ENCODE measurements around the gene MYO7A. TPM values are rescaled to one million over a fixed set of nuclear protein-coding genes. Genes with fewer than 3 reads are reported as not detected.

The MYO7A gene
- total RNA-seq, 2 experiments from 2014 or later = 0.07 to 0.15 TPM

DNA sequence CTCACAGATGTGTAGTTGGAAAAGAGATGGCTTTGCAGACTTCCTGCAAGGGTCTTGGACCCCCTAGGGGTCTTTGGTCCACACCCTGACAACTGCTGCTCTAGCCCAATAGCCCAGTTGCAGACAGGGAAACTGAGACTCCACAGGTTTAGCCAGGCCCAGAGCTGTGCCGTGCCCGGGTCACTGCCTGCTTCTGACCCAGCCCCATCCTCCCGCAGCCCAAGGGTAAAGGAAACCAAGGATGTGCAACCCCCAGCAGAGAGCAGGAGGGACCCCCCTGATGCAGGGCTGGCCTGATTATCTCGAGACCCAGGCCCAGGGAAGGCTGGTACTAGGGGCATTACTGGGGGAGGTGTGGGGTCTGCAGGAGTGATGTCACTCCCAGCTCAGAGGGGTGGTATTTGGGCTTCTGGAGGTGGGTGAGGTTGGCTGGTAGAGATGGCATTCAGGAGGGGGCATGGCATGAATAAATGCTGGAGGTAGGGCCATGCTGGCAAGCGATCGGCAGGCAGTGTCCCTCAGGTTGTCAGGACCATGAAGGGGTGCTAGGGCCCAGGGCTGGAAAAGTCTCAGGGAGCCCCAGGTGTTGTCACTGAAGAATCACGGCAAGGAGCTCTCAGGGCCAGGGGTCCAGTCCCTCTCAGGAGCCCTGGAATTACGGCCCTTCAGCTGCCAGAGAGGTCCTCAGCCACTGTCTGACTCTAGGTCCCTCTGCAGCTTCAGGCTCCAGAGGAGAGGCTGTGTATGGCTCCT is 21.1 kb downstream of the MYO7A start:
- Mint-ChIP-seq H3K36me3 (ENCODE audit: low read depth) (no peaks in the 10 kb centered on the region), H3K9me3 (no peaks in the 10 kb centered on the region), H3K4me1 (peaks cover 41% of the 10 kb centered on the region), H3K27ac (no peak overlapping the region), H3K27me3 (peaks cover 8% of the 10 kb centered on the region), H3K4me3 (no peak overlapping the region)
- CTCF ChIA-PET = interaction anchor here (1.0 to 1.4 kb wide), 2 partner anchors 10 to 22 kb away, joined by 3 to 4 read pairs; no protein-coding TSS in a partner anchor
- no peak for DNase-seq
- POLR2A ChIA-PET = no interaction called here

DNA sequence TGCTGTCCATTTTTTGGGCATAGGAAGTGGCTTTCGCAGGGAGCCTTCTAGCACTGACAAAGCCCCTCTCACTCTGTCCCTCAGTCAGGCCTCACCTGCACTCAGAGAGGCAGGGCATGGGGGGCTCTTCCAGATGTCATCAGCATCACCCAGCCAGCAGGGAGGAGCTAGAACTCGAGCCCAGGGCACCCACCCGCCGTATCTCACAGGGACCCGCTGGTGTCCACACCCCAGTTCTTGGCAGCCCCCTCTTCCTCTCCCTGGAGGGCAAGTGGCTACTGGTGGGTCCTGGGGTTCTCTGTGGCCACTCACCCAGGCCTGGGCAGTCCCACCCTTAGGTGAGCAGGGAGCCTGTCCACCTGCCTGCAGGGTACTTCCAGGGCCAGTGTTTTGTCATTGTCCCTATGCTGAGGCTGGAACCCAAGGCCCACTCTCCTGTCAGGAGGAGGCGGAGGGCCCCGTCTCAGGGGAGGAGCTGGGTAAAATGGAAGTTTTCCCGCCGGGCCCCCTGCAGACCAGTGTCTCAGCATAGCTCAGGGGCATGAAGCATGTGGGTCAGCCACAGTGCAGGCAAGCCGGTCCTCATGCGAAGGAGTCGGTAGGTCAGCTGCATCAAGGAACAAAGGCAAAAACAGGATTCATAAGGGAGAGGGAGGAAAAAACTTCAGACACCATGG is 21.8 kb downstream of the MYO7A start:
- CTCF ChIA-PET = interaction anchor here (1.0 to 2.3 kb wide), 4 partner anchors 9 to 38 kb away, joined by 3 to 8 read pairs (median 4); no protein-coding TSS in a partner anchor
- POLR2A ChIA-PET = no interaction called here
- peaks cover 41% of the 10 kb centered on the region for H3K4me1 Mint-ChIP-seq

DNA sequence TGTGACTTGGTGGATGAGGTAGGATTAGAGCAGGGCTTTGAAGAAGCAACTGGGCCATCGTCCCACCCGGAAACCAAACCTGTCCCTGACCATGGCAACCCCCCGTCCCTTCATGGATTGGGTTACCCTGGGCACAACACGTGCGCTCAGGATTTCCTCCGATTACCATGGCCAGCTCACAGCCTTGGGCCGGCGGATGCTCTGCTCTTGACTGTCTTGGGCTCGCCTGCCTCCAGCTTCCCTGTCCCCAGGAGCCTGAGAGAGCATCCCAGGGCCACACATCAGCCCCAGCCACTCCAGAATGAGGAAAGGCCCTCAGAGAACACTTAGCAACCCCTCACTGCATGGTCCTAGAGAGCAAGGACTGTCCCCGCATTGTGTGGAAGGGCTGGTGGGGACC is 22.8 kb downstream of the MYO7A start:
- H3K36me3 Mint-ChIP-seq (ENCODE audit: low read depth) = no peaks in the 10 kb centered on the region
- H3K27ac Mint-ChIP-seq = no peak overlapping the region
- H3K9me3 Mint-ChIP-seq = no peaks in the 10 kb centered on the region
- H3K4me3 Mint-ChIP-seq = no peak overlapping the region
- peaks cover 8% of the 10 kb centered on the region for H3K27me3 Mint-ChIP-seq
- DNase-seq = no peak
- CTCF ChIA-PET = interaction anchor here (1.0 to 2.3 kb wide), 3 partner anchors 16 to 37 kb away, joined by 3 to 8 read pairs (median 4); no protein-coding TSS in a partner anchor
- POLR2A ChIA-PET = no interaction called here
- peaks cover 41% of the 10 kb centered on the region for H3K4me1 Mint-ChIP-seq

More for the DNA sequence above, 21.8 kb downstream of the MYO7A start:
- no peak for DNase-seq
- Mint-ChIP-seq H3K9me3 (no peaks in the 10 kb centered on the region), H3K27me3 (peaks cover 8% of the 10 kb centered on the region), H3K36me3 (ENCODE audit: low read depth) (no peaks in the 10 kb centered on the region), H3K4me3 (no peak overlapping the region), H3K27ac (no peak overlapping the region)

DNA sequence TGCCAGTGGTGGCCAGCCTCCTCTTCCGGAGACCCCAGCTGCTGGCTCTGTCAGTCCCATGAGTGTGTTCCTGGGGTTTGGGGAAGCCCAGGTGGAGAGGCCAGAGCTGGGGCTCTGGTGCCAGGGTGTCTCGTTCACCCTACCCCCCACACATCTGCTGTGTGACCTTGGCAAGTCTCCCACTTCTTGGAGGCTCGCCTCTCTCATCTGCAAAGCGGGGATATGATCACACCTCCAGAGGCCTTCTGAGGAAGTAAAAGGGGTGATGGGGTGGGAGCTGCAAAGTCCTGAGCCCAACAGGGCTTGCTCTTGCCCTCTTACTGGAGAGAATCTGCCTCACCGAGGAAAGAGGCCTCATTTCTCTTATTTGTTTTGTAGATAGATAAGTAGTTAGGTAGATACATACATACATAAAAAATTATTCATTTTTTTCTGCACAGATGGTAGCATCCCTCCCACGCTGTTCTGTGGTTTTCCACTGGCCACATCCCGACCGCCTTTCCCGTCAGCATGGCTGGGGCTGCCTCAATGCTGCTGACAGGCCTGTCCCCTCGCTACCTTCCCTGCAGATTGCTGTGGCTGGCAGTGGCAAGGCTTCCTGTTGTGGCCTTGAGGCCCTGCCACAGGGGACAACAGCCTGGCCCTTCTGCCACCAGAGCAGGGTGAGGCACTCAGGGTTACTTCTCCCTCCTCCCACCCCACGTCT is 23.9 kb downstream of the MYO7A start:
- Mint-ChIP-seq H3K27me3 (peaks cover 8% of the 10 kb centered on the region), H3K36me3 (ENCODE audit: low read depth) (no peaks in the 10 kb centered on the region), H3K4me1 (peaks cover 41% of the 10 kb centered on the region), H3K4me3 (no peak overlapping the region), H3K27ac (peak overlapping the region; percentile 42), H3K9me3 (no peaks in the 10 kb centered on the region)
- ChIA-PET CTCF (interaction anchor here (2.3 kb wide), 1 partner anchor 25 kb away, joined by 8 read pairs; no protein-coding TSS in a partner anchor), POLR2A (no interaction called here)
- peak; percentile 67 for DNase-seq

DNA sequence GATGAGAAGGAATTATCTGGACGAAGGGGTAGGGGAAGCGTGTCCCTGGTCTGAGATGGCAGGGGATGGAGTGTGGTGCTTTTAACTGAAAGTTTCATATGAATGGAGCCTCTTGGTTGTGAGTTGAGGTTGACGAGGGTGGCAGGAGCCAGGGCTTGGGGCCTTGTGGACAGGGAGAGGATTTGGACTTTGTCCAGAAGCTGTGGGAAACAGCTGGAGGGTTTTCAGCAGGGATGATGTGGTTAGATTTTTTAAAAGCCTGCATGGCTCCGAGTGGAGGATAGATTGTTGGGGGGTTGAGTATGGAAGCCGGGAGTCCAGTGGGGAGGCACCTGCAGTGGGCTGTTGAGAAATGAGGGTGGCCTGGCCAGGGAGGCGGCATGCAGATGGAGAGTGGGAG is 24.8 kb downstream of the MYO7A start:
- H3K36me3 Mint-ChIP-seq (ENCODE audit: low read depth) = no peaks in the 10 kb centered on the region
- H3K27me3 Mint-ChIP-seq = peaks cover 3% of the 10 kb centered on the region
- H3K27ac Mint-ChIP-seq = peak overlapping the region; percentile 42
- H3K4me3 Mint-ChIP-seq = peak overlapping the region; percentile 1
- no peaks in the 10 kb centered on the region for H3K9me3 Mint-ChIP-seq
- H3K4me1 Mint-ChIP-seq = peaks cover 34% of the 10 kb centered on the region
- DNase-seq = no peak
- CTCF ChIA-PET = interaction anchor here (1.0 kb wide), 1 partner anchor 13 kb away, joined by 3 read pairs; no protein-coding TSS in a partner anchor
- POLR2A ChIA-PET = no interaction called here

DNA sequence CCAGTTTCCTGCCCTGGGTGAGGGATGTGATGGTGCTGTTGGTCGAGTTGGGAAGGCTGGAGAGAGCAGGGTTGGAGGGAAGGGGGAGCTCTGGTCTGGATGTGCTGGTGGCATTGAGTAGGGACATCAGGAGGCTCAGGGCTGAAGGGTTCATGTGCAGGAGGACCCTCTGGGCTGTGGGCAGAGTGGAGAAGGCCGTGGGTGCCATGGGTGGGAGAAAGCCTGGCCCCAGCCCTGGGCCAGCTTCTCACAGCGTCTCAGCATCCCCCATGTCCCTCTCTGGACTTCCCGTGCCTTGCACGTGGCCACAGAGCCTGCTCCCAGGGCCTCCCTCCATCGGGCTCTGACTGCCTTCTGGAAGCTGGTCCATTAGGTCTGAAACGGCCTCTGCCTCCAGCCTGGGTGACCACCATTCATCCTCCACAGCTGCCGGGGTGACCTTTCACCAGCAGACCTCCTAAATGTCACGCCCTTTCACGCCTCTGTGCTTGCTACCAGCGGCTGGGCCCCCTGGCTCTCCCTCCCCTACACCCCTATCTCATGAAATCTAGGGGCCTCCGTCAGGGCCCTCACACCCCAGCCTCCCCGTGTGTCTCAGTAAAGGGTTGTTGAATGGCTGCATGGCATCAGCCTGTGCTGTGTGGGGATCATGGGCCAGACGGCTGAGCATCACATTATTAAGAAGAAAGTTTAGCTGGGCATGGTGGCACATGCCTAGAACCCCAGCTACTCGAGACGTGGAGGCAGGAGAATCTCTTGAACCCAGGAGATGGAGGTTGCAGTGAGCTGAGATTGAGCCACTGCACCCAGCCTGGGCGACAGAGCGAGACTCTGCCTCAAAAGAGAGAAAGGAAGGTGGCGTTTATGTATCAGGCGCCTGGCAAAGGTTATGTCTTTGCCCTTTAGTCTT is 25.5 kb downstream of the MYO7A start:
- ChIA-PET CTCF (interaction anchor here (0.5 to 1.0 kb wide), 3 partner anchors 14 to 427 kb away, joined by 3 read pairs; no protein-coding TSS in a partner anchor), POLR2A (no interaction called here)
- H3K36me3 Mint-ChIP-seq (ENCODE audit: low read depth) = no peaks in the 10 kb centered on the region
- H3K27me3 Mint-ChIP-seq = peaks cover 3% of the 10 kb centered on the region
- no peak overlapping the region for H3K4me3 Mint-ChIP-seq
- peaks cover 28% of the 10 kb centered on the region for H3K4me1 Mint-ChIP-seq
- H3K9me3 Mint-ChIP-seq = no peaks in the 10 kb centered on the region
- H3K27ac Mint-ChIP-seq = peak overlapping the region; percentile 57
- no peak for DNase-seq

DNA sequence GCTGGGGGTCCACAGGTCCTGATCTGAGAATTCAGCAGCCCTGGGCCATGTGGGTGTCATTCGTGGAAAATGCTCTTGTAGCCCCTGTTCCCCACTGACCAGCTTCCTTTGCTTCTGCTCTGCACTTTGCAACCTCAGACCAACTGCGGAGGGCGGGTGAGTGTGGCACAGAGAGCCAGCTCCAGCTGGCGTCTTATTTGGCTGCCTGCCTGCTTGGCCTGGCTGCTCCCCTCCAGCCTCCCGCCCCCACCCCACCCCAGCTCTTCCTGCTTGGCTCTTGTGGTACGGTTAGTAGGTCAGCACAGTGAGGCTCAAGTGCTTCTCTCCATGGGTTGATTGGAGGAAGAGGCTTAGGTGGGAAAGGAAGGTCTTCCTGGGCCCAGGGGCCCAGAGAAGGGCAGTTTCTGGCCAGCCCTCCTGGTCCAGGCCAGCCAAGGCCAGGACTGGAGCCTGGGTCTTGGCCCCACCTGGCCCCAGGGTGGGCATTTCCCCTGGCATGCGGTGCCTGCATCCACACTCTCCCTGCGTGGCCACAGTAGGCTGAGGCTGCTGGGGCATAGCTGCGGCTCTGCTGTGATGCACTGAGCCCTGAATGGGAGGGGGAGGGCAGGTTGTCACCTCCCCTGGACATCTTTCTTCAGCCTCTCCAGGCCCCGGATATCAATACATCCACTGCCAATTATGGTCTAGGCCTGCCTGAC is 26.5 kb downstream of the MYO7A start:
- no peaks in the 10 kb centered on the region for H3K9me3 Mint-ChIP-seq
- DNase-seq = no peak
- peaks cover 25% of the 10 kb centered on the region for H3K4me1 Mint-ChIP-seq
- H3K36me3 Mint-ChIP-seq (ENCODE audit: low read depth) = no peaks in the 10 kb centered on the region
- peaks cover 3% of the 10 kb centered on the region for H3K27me3 Mint-ChIP-seq
- H3K27ac Mint-ChIP-seq = no peak overlapping the region
- ChIA-PET CTCF (interaction anchor here (0.6 to 2.0 kb wide), 3 partner anchors 11 to 355 kb away, joined by 3 to 4 read pairs (median 3); no protein-coding TSS in a partner anchor), POLR2A (no interaction called here)
- H3K4me3 Mint-ChIP-seq = no peak overlapping the region

DNA sequence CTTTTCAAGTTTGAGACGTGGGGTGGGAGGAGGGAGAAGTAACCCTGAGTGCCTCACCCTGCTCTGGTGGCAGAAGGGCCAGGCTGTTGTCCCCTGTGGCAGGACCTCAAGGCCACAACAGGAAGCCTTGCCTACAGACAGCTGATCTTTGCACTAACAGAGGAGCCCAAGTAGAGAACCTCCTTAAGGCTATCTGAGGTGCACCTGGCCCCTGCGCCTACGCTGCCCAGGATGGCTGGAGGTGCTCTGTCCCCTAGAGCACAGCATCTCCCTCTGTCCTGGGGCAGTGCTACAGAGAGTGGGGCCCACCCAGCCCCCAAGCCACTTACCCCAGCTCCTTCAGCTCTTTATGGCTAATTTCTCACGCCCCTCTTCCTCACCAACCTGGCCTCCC is 27.0 kb downstream of the MYO7A start:
- Mint-ChIP-seq H3K4me1 (peaks cover 25% of the 10 kb centered on the region), H3K9me3 (no peaks in the 10 kb centered on the region), H3K27ac (no peak overlapping the region), H3K4me3 (no peak overlapping the region), H3K36me3 (ENCODE audit: low read depth) (no peaks in the 10 kb centered on the region), H3K27me3 (peaks cover 3% of the 10 kb centered on the region)
- DNase-seq = no peak
- ChIA-PET POLR2A (no interaction called here), CTCF (interaction anchor here (0.6 to 2.0 kb wide), 2 partner anchors 10 to 108 kb away, joined by 3 to 4 read pairs; no protein-coding TSS in a partner anchor)

DNA sequence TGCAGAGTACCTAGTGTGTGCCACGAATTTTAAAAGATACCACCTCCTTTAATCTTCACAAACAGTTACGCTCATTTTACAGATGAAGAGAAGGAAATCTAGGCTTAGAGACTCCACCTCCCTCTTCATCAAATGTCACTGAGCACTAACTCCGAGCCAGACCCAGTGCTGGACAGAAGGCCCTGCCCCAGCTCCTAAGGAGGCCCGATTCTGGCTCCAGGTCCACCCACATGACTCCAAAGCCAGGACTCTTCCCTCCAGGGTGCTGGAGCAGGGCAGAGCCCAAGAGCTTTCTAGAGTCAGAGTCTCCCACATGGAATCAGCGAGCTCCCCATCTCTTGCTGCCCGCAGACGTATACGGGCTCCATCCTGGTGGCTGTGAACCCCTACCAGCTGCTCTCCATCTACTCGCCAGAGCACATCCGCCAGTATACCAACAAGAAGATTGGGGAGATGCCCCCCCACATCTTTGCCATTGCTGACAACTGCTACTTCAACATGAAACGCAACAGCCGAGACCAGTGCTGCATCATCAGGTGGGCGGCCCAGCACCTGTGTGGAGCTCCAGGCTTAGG is 27.6 kb downstream of the MYO7A start:
- H3K4me1 Mint-ChIP-seq = peaks cover 25% of the 10 kb centered on the region
- H3K36me3 Mint-ChIP-seq (ENCODE audit: low read depth) = no peaks in the 10 kb centered on the region
- H3K4me3 Mint-ChIP-seq = no peak overlapping the region
- DNase-seq = no peak
- no peaks in the 10 kb centered on the region for H3K27me3 Mint-ChIP-seq
- no peak overlapping the region for H3K27ac Mint-ChIP-seq
- no peaks in the 10 kb centered on the region for H3K9me3 Mint-ChIP-seq
- CTCF ChIA-PET = interaction anchor here (0.6 to 2.0 kb wide), 2 partner anchors 10 to 108 kb away, joined by 3 to 4 read pairs; no protein-coding TSS in a partner anchor
- POLR2A ChIA-PET = no interaction called here

DNA sequence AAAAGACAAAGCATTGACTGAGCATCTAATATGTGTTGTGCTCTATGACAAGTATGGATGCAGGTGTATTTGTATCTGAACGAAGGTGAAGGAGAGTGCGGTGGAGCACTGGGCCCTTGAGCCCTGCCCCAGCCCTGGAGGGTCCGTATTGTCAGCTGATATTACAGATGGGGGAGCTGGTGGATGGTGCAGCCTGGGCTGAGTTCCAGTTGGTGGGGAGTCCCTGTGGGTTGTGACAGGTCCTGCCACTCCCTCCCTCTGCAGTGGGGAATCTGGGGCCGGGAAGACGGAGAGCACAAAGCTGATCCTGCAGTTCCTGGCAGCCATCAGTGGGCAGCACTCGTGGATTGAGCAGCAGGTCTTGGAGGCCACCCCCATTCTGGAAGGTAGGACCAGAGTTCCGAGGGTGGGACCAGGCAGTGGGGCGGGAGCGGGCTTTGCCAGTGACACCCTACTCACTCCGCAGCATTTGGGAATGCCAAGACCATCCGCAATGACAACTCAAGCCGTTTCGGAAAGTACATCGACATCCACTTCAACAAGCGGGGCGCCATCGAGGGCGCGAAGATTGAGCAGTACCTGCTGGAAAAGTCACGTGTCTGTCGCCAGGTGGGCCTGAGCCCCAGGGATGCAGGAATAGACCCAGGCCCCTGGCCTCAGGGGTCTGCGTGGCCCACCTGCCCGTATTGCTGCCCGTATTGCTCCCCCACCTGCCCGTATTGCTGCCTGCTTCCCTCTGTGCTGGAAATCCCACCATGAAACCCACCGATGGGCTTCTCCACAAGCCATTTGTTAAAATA is 28.6 kb downstream of the MYO7A start:
- Mint-ChIP-seq H3K36me3 (ENCODE audit: low read depth) (no peaks in the 10 kb centered on the region), H3K27me3 (no peaks in the 10 kb centered on the region), H3K4me3 (no peak overlapping the region), H3K4me1 (peaks cover 21% of the 10 kb centered on the region), H3K27ac (no peak overlapping the region), H3K9me3 (no peaks in the 10 kb centered on the region)
- ChIA-PET CTCF (interaction anchor here (1.2 to 2.0 kb wide), 2 partner anchors 9 to 27 kb away, joined by 3 to 4 read pairs; no protein-coding TSS in a partner anchor), POLR2A (no interaction called here)
- DNase-seq = no peak

All from activated CD4-positive, alpha-beta T cell treated with anti-CD3 and anti-CD28 coated beads, Interleukin-2, amount 10 ng/mL, durations not matched to agents 7 days and 5 days (primary cell).